ENCODE measurements around the gene FAM222A.

Gene FAM222A

DNA sequence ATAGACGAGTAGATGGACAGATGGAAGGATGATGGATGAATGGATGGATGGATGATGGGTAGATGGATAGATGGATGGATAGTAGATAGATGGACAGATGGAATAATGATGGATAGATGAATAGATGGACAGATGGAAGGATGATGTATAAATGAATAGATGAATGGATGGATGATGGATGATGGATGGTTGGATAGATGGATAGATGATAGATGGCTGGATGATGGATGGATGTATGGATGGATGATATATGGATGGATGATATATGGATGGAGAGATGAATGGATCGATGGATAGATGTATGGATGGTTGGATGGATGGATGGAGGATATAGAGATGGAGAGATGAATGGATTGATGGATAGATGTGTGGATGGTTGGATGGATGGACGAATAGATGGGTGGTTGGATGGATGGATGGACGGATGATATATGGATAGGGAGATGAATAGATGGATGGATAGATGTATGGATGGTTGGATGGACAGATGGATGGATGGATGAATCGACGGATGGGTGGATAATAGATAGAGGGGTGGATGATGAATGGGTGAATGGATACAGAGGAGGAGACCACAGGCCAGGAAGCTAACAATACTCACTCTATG, 100.3 kb downstream of the FAM222A start:
- Histone ChIP-seq H4K20me1 (ENCODE audit: insufficient read depth, low read length) (no peaks in the 10 kb centered on the region), H3K27me3 (replicated peaks; ENCODE audit: insufficient read depth, low read length) (no peaks in the 10 kb centered on the region; the same call in none of the 2 replicates), H3K9me2 (replicated peaks; ENCODE audit: insufficient read depth, low read length) (no peaks in the 10 kb centered on the region), H3K4me3 (ENCODE audit: low read length) (no peak overlapping the region), H3K79me2 (ENCODE audit: low read length) (no peaks in the 10 kb centered on the region), H3K27ac (ENCODE audit: low read length) (no peak overlapping the region), H2AFZ (ENCODE audit: low read length) (no peak overlapping the region), H3K4me1 (ENCODE audit: low read length) (no peaks in the 10 kb centered on the region), H3K36me3 (replicated peaks; ENCODE audit: insufficient read depth, low read length) (no peaks in the 10 kb centered on the region), H3K9me3 (replicated peaks; ENCODE audit: insufficient read depth, low read length) (no peaks in the 10 kb centered on the region), H3F3A (ENCODE audit: insufficient read depth, low read length) (no peaks in the 10 kb centered on the region), H3K9ac (ENCODE audit: low read length) (no peak overlapping the region), H3K4me2 (ENCODE audit: low read depth, low read length) (no peak overlapping the region)
- no peak for DNase-seq
- TF ChIP-seq EZH2phosphoT487 (IDR thresholded peaks at IDR 0.05; ENCODE audit: low read length) = no peak
- TF ChIP-seq, protein P1, sequence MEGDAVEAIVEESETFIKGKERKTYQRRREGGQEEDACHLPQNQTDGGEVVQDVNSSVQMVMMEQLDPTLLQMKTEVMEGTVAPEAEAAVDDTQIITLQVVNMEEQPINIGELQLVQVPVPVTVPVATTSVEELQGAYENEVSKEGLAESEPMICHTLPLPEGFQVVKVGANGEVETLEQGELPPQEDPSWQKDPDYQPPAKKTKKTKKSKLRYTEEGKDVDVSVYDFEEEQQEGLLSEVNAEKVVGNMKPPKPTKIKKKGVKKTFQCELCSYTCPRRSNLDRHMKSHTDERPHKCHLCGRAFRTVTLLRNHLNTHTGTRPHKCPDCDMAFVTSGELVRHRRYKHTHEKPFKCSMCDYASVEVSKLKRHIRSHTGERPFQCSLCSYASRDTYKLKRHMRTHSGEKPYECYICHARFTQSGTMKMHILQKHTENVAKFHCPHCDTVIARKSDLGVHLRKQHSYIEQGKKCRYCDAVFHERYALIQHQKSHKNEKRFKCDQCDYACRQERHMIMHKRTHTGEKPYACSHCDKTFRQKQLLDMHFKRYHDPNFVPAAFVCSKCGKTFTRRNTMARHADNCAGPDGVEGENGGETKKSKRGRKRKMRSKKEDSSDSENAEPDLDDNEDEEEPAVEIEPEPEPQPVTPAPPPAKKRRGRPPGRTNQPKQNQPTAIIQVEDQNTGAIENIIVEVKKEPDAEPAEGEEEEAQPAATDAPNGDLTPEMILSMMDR (IDR thresholded peaks at IDR 0.05; ENCODE audit: low read length) = no peak
- no peak for TF ChIP-seq EZH2 (optimal IDR thresholded peaks at IDR 0.05; ENCODE audit: low read depth, low read length)

DNA sequence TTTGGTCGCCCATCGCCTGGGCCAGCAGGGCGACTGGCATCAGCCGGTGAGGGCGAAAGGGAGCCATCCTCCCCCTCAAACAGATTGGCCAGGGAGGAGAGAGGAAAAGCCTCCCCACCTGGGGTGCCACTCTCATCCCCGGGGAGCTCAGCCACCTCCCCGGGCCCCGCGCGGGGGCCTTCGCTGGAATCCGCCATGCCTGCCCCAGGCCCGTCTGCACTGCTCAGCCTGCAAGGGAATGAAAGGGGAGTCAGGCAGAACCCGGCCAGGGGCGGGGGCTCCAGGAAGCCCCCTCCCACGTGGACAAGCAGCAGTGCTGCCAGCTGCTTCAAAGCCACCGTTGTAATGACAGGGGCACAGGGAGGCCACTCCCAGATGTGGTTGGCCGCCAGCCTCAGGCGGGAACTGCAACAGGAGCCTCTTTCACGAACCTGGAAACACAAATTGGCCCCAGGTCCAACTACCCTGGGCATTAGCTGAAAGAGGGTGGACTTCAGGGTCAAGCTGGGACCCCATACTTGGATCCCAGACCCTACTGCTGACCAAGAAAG, 101.0 kb downstream of the FAM222A start:
- TF ChIP-seq, protein P1 (IDR thresholded peaks at IDR 0.05; ENCODE audit: low read length) = no peak
- no peak for TF ChIP-seq EZH2phosphoT487 (IDR thresholded peaks at IDR 0.05; ENCODE audit: low read length)
- TF ChIP-seq EZH2 (optimal IDR thresholded peaks at IDR 0.05; ENCODE audit: low read depth, low read length) = no peak
- no peak for DNase-seq

DNA sequence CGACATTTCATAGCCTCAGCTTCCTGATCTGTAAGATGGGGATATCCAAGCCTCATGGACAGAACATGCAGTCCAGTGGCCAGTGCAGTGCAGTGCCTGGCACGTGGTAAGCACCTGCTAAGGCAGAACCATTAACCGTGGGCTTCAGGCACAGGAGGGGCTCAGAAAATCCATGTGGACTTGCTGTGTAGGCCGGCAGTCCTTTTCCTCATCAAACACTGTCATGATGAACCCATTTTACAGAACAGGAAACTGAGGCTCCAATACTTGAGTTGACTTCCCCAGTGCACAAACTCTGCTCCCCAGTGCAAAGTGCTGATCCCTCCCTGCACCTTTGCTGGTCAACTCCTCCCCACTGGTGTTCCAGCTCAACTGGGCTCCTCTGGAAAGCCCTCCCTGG, 101.6 kb downstream of the FAM222A start:
- Histone ChIP-seq H3K9ac (ENCODE audit: low read length) (no peak overlapping the region), H3K79me2 (ENCODE audit: low read length) (no peaks in the 10 kb centered on the region), H3F3A (ENCODE audit: insufficient read depth, low read length) (no peaks in the 10 kb centered on the region), H3K36me3 (replicated peaks; ENCODE audit: insufficient read depth, low read length) (no peaks in the 10 kb centered on the region), H3K4me2 (ENCODE audit: low read depth, low read length) (no peak overlapping the region), H4K20me1 (ENCODE audit: insufficient read depth, low read length) (no peaks in the 10 kb centered on the region), H3K4me1 (ENCODE audit: low read length) (no peaks in the 10 kb centered on the region), H3K9me2 (replicated peaks; ENCODE audit: insufficient read depth, low read length) (no peaks in the 10 kb centered on the region), H2AFZ (ENCODE audit: low read length) (no peak overlapping the region), H3K27ac (ENCODE audit: low read length) (no peak overlapping the region), H3K4me3 (ENCODE audit: low read length) (no peak overlapping the region), H3K27me3 (replicated peaks; ENCODE audit: insufficient read depth, low read length) (no peaks in the 10 kb centered on the region; the same call in none of the 2 replicates), H3K9me3 (replicated peaks; ENCODE audit: insufficient read depth, low read length) (no peaks in the 10 kb centered on the region)
- TF ChIP-seq EZH2phosphoT487 (IDR thresholded peaks at IDR 0.05; ENCODE audit: low read length) = no peak
- TF ChIP-seq, protein P1 (IDR thresholded peaks at IDR 0.05; ENCODE audit: low read length) = no peak
- no peak for TF ChIP-seq EZH2 (optimal IDR thresholded peaks at IDR 0.05; ENCODE audit: low read depth, low read length)
- no peak for DNase-seq

More for the DNA sequence above, 101.0 kb downstream of the FAM222A start:
- H3K79me2 ChIP-seq (ENCODE audit: low read length) = no peaks in the 10 kb centered on the region
- H4K20me1 ChIP-seq (ENCODE audit: insufficient read depth, low read length) = no peaks in the 10 kb centered on the region
- H3F3A ChIP-seq (ENCODE audit: insufficient read depth, low read length) = no peaks in the 10 kb centered on the region
- no peak overlapping the region for H2AFZ ChIP-seq (ENCODE audit: low read length)
- no peak overlapping the region for H3K27ac ChIP-seq (ENCODE audit: low read length)
- no peak overlapping the region for H3K9ac ChIP-seq (ENCODE audit: low read length)
- H3K4me1 ChIP-seq (ENCODE audit: low read length) = no peaks in the 10 kb centered on the region
- H3K9me3 ChIP-seq (replicated peaks; ENCODE audit: insufficient read depth, low read length) = no peaks in the 10 kb centered on the region
- no peaks in the 10 kb centered on the region; the same call in none of the 2 replicates for H3K27me3 ChIP-seq (replicated peaks; ENCODE audit: insufficient read depth, low read length)
- no peak overlapping the region for H3K4me3 ChIP-seq (ENCODE audit: low read length)
- H3K9me2 ChIP-seq (replicated peaks; ENCODE audit: insufficient read depth, low read length) = no peaks in the 10 kb centered on the region
- H3K4me2 ChIP-seq (ENCODE audit: low read depth, low read length) = no peak overlapping the region
- no peaks in the 10 kb centered on the region for H3K36me3 ChIP-seq (replicated peaks; ENCODE audit: insufficient read depth, low read length)

All from MM.1S (cell line).